ENCODE results near the gene SLC35E1. TPM values are rescaled to one million over a fixed set of nuclear protein-coding genes. Genes with fewer than 3 reads are reported as not detected.

The SLC35E1 gene
- total RNA-seq, 1 donor from 2014 or later = 63.1 TPM

- Mint-ChIP-seq H3K4me1 (ENCODE audit: low read depth, unreplicated experiment) (no peaks in the 10 kb centered on the region), H3K27me3 (ENCODE audit: low read depth, unreplicated experiment) (no peaks in the 10 kb centered on the region), H3K9me3 (ENCODE audit: unreplicated experiment) (no peaks in the 10 kb centered on the region), H3K4me3 (ENCODE audit: unreplicated experiment) (no peak overlapping the region), H3K36me3 (ENCODE audit: low read depth, unreplicated experiment) (peaks cover 14% of the 10 kb centered on the region), H3K27ac (ENCODE audit: unreplicated experiment) (no peak overlapping the region)
- Histone ChIP-seq H3K9ac (ENCODE audit: low read length) (no peak overlapping the region), H4K20me1 (ENCODE audit: insufficient read depth, low read length) (peaks cover 43% of the 10 kb centered on the region), H3K27ac (ENCODE audit: low read depth, low read length) (no peak overlapping the region), H3K4me3 (ENCODE audit: insufficient read depth, low read depth, low read length) (no peak overlapping the region), H2AFZ (ENCODE audit: low read depth, low read length) (no peak overlapping the region), H3K79me2 (ENCODE audit: insufficient read depth, low read length) (peaks cover 7% of the 10 kb centered on the region), H3K4me2 (ENCODE audit: low read length) (no peak overlapping the region), H3K9me3 (ENCODE audit: insufficient read depth, low read depth, low read length) (no peaks in the 10 kb centered on the region), H3K4me1 (ENCODE audit: insufficient read depth, low read length) (no peaks in the 10 kb centered on the region), H3K36me3 (ENCODE audit: insufficient read depth, low read length) (peaks cover 30% of the 10 kb centered on the region), H3K27me3 (ENCODE audit: insufficient read depth, low read length) (no peaks in the 10 kb centered on the region)
- FAIRE-seq = no peak
- TF ChIP-seq CTCF (IDR thresholded peaks at IDR 0.05; ENCODE audit: insufficient read depth, low read depth, low read length) (no peak), EZH2 (IDR thresholded peaks at IDR 0.05; ENCODE audit: insufficient read depth, low read length) (no peak)
- no peak for DNase-seq (ENCODE audit: low read depth)
These were observed 46.3 kb downstream of the SLC35E1 start for GRCh38 chr19:16525751-16526481.

GRCh38 chr19:16524991-16525734, 47.1 kb downstream of the SLC35E1 start:
- Mint-ChIP-seq H3K27me3 (ENCODE audit: low read depth, unreplicated experiment) (no peaks in the 10 kb centered on the region), H3K4me3 (ENCODE audit: unreplicated experiment) (no peak overlapping the region), H3K36me3 (ENCODE audit: low read depth, unreplicated experiment) (peaks cover 14% of the 10 kb centered on the region), H3K4me1 (ENCODE audit: low read depth, unreplicated experiment) (no peaks in the 10 kb centered on the region), H3K27ac (ENCODE audit: unreplicated experiment) (no peak overlapping the region), H3K9me3 (ENCODE audit: unreplicated experiment) (no peaks in the 10 kb centered on the region)
- Histone ChIP-seq H3K4me2 (ENCODE audit: low read length) (no peak overlapping the region), H3K36me3 (ENCODE audit: insufficient read depth, low read length) (peaks cover 27% of the 10 kb centered on the region), H4K20me1 (ENCODE audit: insufficient read depth, low read length) (peaks cover 40% of the 10 kb centered on the region), H3K4me1 (ENCODE audit: insufficient read depth, low read length) (no peaks in the 10 kb centered on the region), H2AFZ (ENCODE audit: low read depth, low read length) (no peak overlapping the region), H3K9ac (ENCODE audit: low read length) (no peak overlapping the region), H3K9me3 (ENCODE audit: insufficient read depth, low read depth, low read length) (no peaks in the 10 kb centered on the region), H3K27ac (ENCODE audit: low read depth, low read length) (no peak overlapping the region), H3K27me3 (ENCODE audit: insufficient read depth, low read length) (no peaks in the 10 kb centered on the region), H3K4me3 (ENCODE audit: insufficient read depth, low read depth, low read length) (no peak overlapping the region), H3K79me2 (ENCODE audit: insufficient read depth, low read length) (peaks cover 7% of the 10 kb centered on the region)
- no peak for TF ChIP-seq EZH2 (IDR thresholded peaks at IDR 0.05; ENCODE audit: insufficient read depth, low read length)
- no peak for TF ChIP-seq CTCF (IDR thresholded peaks at IDR 0.05; ENCODE audit: insufficient read depth, low read depth, low read length)
- DNase-seq (ENCODE audit: low read depth) = no peak
- FAIRE-seq = no peak

Data from astrocyte (in vitro differentiated cells and primary cell).